ENCODE data around the gene PFDN6.

PFDN6 gene

DNA sequence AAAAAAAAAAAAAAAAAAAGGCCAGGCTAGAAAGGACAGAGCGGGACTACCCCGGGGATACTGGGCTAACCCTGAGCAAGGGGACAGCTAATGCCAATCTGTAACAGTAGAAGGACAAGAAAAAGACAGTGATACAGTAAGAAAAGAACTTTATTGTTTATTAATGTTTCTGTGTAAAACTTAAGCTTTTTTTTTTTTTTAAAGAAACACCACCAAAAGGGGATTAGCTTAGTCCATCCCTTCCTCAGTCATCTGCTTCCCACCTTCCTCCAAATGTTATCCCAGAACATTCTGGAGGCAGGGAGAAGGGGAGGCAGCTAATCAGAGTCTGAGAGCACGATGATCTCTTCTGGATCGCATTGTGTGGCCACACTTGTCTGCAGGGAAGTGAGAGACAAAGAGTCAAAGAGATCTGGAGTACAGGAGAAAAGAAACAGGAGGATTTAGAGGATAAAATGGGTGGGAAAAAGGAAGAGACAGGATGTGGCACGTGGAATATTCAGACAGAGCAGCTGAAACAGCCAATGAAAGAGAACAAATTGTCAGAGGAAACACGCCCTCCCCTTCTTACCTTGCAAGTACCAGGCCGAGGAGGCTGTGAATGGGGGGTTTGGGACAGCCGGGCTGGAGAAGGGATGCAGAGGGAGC lies 29.1 kb downstream of the PFDN6 start:
- DNase-seq, result no peak

DNA sequence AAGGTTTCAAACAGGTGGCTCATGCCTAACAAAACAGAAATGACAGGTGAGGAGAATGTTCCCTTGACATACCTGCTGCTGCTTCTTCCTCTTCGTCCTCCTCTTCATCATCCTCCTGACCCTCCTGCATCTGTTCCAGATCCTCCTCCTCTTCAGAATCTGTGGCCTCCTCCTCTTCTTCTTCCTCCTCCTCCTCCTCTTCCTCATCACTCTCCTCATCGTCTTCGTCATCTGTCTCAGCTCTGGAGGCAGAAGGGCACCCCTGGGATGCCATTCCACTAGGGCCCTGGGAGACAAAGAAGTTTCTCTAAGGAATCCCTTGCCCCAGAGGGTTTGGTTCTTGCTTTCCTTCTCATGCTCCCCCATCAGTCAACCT lies 30.5 kb downstream of the PFDN6 start:
- DNase-seq, result no peak

DNA sequence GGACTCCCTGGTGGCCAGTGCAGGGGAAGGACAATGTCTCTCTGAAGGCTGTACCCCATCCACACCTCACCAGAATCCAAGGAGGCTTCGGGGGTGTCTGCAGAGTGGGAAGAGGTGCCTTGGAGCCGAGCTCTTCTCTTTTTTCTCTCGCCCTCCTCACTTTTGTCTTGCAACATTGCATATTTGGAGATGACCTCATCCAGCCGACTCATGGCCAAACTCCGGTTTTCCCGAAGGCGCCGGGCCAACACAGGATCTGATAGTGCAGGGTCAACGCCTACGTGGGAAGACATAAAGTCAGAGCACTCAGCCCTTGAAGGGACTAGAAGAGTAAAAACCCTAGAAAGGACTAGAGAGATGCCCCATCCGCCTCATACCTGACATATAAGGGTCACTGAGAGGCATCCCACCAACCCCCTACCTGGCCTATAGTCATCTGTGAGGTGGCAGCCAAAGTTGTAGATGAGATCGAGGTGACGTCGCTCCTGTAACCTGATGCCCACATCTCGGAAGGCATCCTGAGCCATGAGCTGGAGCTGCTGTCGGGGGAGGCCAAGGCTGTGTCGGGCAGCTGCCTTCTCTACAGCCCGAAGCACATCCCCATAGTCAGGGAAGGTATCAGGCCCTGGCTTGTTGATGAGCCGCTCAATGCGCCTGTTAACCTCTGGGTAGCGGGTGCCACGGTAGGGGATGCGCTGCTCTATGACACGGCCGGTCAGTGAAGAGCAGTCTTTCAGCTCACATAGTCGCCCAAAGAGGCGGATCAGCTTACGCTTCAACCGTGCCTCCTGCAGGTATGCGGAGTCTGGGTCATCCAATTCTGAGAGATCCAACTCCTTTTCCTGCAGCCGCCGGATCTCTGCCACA lies 31.1 kb downstream of the PFDN6 start:
- no peak for DNase-seq

DNA sequence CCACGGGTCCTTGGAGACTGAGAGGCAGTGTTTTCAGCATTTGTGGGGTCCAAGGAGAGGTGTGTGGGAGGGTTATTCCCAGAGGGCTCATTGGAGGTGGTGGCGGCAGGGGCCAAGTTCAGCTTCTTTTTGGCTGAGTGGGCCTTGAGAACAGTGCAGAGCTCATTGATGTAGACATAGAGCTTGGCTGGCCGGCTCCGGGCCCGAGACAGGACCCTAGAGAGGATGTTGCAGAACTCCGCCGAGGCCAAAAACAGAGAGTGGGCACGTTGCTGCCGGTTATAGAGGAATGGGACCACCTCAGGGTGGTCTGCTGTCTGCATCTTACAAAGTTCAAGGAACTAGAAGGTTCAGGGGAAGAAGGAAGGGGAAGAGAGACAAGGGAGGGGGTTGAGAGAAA lies 31.8 kb downstream of the PFDN6 start:
- no peak for DNase-seq

DNA sequence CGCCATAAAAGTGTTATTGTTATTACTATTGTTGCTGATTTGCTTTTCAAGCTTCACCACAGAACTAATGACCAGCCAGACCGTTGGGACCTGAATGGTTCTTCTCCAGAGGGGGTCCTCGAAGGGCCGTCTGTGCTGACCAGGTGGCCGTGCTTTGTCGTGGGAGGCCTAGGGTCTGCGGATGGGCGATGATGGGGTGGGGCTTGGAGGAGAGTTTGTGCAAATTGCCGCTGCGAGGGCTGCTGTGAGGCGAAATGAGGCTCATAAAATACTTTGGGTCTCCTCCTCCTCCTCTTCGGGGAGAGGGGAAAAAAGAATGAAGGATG lies 34.2 kb downstream of the PFDN6 start:
- peak in 1 of 2 donors; percentile 38 for DNase-seq

DNA sequence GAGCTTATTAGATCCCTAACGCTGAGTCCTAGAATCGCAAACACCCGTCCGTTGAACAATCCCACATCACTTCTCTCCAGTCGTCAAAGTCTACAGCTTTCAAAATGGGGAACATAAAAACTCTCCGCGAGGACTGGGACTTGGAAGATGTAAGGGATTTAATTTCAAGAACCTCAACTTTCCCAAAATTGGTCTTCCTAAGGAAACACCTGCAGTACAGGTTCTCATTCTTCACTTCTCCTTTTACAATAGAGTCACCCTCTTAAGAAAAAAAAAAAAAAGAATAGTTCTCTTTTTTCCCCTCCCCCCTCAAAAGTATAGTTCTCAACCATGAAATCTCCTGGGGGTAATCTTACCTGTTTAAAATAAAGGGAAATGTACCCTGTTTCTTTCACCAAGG lies 34.7 kb downstream of the PFDN6 start:
- DNase-seq, result peak in 1 of 2 donors; percentile 44

DNA sequence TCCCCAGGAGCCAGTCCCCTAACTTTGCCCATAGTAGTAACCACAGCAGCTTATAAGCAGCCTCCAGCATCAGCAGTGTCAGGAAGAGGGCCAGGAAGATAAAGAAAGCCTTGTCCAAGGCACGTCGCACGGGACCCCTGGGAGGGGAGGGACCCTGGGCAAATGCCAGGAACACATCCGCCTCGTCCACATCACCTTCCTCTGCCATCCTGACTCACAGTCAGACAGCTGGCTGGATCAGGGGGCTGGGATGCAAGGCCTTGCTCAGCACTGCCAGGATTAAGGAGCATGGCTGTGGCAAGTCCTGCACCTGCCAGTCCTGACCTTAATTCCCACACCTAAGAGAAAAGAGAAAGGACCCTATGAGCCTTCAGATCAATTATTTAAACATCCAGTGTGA lies 39.7 kb downstream of the PFDN6 start:
- DNase-seq, result no peak

DNA sequence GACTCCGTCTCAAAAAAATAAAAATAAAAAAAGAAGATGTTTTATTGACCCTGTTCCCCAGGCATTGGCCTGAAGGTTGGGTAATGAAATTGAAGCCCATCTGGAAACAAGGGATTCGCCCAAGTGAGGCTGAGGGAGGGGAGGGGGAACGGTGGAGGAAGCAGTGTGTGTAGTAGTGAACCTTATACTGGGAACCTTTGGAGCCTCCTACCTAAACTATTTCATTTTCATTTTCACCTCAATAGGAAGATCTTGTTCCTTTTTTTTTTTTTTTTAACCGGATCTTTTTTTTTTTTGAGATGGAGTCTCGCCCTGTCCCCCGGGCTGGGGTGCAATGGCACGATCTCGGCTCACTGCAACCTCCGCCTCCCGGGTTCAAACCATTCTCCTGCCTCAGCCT lies 41.3 kb downstream of the PFDN6 start:
- DNase-seq, result peak in 1 of 2 donors; percentile 34

DNA sequence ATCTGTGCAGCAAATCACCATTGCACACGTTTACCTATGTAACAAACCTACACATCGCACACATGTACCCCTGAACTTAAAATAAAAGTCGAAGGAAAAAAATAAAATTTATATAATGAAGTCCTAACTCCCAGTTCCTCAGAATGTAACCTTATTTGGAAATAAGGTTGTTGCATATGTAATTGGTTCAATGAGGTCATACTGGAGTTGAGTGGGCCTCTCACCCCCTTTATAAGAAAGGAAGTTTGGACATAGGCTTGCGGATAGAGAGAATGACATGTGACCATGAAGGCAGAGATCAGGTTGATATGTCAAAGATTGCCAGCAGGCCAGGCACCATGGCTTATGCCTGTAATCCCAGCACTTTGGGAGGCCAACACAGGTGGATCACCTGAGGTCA lies 44.3 kb downstream of the PFDN6 start:
- DNase-seq, result no peak

DNA sequence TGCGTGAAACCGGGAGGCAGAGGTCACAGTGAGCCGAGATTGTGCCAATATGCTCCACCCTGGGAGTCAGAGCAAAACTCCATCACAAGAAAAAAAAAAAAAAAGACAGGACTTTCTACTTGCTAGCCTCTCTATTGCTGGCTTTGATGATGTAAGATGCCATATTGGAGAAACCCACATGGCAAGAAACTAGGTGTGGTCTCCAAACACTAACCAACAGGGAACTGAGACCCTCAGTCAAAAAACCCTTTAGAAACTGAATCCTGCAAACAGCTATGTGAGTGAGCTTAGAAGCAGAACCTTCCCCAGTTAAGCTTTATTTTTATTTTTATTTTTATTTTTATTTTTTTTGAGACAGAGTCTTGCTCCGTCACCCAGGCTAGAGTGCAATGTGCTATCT lies 46.5 kb downstream of the PFDN6 start:
- no peak for DNase-seq

DNA sequence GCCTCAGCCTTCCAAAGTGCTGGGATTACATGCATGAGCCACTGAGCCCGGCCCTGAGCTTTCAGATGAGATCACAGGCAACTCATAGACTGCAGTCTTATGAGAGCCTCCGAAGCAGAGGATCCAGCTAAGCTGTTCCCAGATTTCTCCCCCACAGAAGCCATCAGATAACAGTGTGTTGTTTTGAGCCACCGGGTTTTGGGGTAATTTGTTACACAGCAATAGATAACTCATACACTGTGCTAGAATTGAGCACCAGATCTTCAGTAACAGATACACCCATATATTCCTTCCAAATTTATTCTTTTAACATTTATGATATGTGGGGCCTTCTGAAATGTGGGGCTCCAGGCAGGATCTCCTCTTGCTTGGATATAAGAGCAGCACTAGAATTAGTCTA lies 47.1 kb downstream of the PFDN6 start:
- DNase-seq, result no peak

DNA sequence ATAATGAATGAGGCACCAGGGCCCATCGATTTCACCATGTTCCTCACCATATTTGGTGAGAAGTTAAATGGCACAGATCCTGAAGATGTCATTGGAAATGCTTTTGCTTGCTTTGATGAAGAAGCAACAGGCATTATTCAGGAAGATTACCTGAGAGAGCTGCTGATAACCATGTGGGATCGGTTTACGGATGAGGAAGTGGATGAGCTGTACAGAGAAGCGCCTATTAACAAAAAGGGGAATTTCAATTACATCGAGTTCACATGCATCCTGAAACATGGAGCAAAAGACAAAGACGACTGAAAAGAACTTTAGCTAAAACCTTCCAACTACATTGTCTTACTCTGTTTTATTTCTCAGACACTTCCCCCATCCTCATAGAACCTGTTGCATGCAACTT lies 49.8 kb downstream of the PFDN6 start:
- DNase-seq, result no peak

All from bone marrow (tissue), 2 donors.